HepG2 (cell line): Measurements from ENCODE around the gene CELF2.

Source experiments
- CHD4 ChIP-seq: fragments of 200-600 bp; sonication (generic); IDR thresholded peaks from 2 replicates; pipeline ENCODE4 v1.7.0; 2017; ENCODE audit warnings: mild to moderate bottlenecking, low read length, borderline replicate concordance
- FOXK1 ChIP-seq: sonication (generic); formaldehyde crosslinking; IDR thresholded peaks from 2 replicates; pipeline ENCODE4 v1.4.0; 2020; ENCODE audit warnings: low read depth, missing genetic modification reagents, borderline replicate concordance
- NFYC ChIP-seq: IDR thresholded peaks from 2 replicates; pipeline ENCODE4 v1.6.1; 2016; ENCODE audit warnings: missing genetic modification reagents, missing compliant biosample characterization
- PCBP2 ChIP-seq: fragments of 200-400 bp; formaldehyde crosslinking; optimal IDR thresholded peaks from 2 replicates; pipeline ENCODE3; 2018; ENCODE audit warnings: low read length, low read depth; ENCODE audit not compliant: poor library complexity, severe bottlenecking
- POLR2AphosphoS5 ChIP-seq: IDR thresholded peaks from 2 replicates; pipeline ENCODE4 v1.6.1; 2012; ENCODE audit warnings: low read depth, low read length
- ZNF780A ChIP-seq: sonication (generic); formaldehyde crosslinking; IDR thresholded peaks from 2 replicates; pipeline ENCODE4 v1.8.0; 2022; ENCODE audit warnings: mild to moderate bottlenecking, missing genetic modification reagents, moderate library complexity
- TF ChIP-seq, protein P1 (sequence below): sonication (generic); formaldehyde crosslinking; IDR thresholded peaks from 2 replicates; pipeline ENCODE4 v1.8.0; 2022; ENCODE audit warnings: mild to moderate bottlenecking, missing genetic modification reagents

DNA sequence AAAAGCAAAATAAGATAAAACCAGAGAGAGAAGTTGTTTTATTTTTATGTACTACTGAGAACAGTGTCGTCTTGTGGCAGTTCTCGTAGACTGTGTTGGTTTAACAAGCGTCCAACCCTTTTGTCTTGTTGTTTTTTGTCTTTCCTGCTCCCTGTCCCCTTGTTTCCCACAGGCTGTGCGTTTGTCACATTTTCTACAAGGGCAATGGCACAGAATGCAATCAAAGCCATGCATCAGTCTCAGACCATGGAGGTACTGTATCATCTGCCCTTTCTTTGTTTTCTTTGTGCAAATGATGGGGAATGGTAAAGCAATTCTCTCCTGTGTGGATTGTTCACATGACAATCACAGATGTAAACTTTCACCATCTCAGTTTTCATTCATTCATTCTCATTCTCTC, 248.8 kb downstream of the CELF2 start:
- TF ChIP-seq POLR2AphosphoS5 (no peak), ZNF780A (no peak), CHD4 (no peak), FOXK1 (CRISPR knock-in tag) (no peak), PCBP2 (no peak), NFYC (no peak)
- TF ChIP-seq, protein P1, sequence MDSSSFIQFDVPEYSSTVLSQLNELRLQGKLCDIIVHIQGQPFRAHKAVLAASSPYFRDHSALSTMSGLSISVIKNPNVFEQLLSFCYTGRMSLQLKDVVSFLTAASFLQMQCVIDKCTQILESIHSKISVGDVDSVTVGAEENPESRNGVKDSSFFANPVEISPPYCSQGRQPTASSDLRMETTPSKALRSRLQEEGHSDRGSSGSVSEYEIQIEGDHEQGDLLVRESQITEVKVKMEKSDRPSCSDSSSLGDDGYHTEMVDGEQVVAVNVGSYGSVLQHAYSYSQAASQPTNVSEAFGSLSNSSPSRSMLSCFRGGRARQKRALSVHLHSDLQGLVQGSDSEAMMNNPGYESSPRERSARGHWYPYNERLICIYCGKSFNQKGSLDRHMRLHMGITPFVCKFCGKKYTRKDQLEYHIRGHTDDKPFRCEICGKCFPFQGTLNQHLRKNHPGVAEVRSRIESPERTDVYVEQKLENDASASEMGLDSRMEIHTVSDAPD (CRISPR knock-in tag), result no peak
